ENCODE data around the gene CLASP2.

DNA sequence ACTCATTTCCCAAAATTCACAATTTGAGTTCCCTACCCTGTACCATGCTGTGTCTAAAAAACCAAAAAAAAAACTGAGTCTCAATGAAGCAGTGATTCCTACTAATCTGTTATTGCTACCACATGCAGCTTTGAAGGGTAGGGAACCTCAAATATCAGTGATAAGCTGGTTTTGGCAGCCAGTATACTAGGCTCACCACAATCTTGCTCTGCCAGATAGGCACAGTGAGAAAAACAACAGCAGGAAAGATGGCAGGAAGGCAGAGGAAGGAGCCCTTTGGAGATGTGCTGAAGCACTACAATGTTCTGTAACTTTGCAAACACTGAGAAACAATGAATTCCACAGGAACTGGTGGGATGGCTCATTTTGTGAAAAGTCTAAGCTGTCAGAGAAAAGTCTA is 180.9 kb downstream of the CLASP2 start:
- TF ChIP-seq, protein P1, sequence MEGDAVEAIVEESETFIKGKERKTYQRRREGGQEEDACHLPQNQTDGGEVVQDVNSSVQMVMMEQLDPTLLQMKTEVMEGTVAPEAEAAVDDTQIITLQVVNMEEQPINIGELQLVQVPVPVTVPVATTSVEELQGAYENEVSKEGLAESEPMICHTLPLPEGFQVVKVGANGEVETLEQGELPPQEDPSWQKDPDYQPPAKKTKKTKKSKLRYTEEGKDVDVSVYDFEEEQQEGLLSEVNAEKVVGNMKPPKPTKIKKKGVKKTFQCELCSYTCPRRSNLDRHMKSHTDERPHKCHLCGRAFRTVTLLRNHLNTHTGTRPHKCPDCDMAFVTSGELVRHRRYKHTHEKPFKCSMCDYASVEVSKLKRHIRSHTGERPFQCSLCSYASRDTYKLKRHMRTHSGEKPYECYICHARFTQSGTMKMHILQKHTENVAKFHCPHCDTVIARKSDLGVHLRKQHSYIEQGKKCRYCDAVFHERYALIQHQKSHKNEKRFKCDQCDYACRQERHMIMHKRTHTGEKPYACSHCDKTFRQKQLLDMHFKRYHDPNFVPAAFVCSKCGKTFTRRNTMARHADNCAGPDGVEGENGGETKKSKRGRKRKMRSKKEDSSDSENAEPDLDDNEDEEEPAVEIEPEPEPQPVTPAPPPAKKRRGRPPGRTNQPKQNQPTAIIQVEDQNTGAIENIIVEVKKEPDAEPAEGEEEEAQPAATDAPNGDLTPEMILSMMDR (IDR thresholded peaks at IDR 0.05): no peak
- TF ChIP-seq POLR2A (IDR thresholded peaks at IDR 0.05): no peak
